Astrocyte (in vitro differentiated cells and primary cell): ENCODE measurements around the gene SDF2L1.

Source experiments
- CTCF ChIP-seq: IDR thresholded peaks from 2 replicates; pipeline ENCODE4 v1.5.1; 2011; ENCODE audit warnings: low read depth, mild to moderate bottlenecking, inconsistent platforms, low read length, moderate library complexity; ENCODE audit not compliant: insufficient read depth
- EZH2 ChIP-seq: IDR thresholded peaks from 2 replicates; pipeline ENCODE4 v1.6.1; 2012; ENCODE audit warnings: mild to moderate bottlenecking, low read length, inconsistent platforms; ENCODE audit not compliant: insufficient read depth

DNA sequence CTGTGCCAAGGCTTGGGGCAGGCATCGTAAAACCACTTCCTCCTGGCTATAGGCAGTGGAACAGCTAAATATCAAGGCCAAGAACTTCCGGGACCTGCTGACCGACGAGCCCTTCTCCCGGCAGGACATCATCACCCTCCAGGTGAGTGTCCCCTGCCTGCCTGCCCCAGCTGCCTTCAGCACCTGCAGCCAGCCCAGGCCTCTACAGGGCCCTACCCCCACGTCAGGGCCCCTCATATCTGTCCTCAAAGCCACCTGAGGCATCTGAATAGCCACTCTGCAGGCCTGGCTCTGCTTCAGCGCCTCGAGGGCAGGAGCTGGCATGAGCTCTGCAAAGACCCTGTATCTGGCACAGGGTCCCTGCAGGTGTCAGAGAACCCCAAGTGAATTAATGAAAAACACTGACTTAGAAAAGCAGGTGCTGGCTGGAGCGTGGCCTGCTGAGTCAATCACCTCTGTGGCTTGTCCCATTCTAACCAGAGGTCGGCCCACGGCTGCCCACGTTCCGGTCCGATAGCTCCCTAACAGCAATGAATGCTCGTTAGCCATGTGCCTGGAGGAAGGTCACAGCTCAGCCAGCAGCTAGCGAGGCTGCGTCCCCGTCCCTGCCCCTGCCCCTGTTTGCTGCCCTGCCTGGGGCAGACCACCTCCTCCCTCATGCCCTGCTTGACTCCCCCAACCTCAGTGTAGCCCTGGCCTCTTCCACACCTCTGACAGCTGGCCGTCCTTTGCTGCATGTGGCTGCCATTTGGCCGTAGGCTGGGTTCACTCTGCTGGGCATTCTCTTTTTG is 40.5 kb downstream of the SDF2L1 start:
- TF ChIP-seq CTCF (no peak), EZH2 (no peak)
